GM19025 (cell line): ENCODE data around the gene CHD3.

Experiments used
- ATAC-seq: cut with Tn5 transposase; IDR thresholded peaks from one replicate; pipeline ENCODE4 v1.9.1; 2021; ENCODE audit warnings: mild to moderate bottlenecking, low read depth, moderate library complexity; ENCODE audit not compliant: unreplicated experiment

Gene CHD3

GRCh38 chr17:7893187-7893880, 4.7 kb downstream of the CHD3 start:
- no peak for ATAC-seq

GRCh38 chr17:7894226-7894625, 5.6 kb downstream of the CHD3 start:
- no peak for ATAC-seq

GRCh38 chr17:7894866-7895265, 6.3 kb downstream of the CHD3 start:
- no peak for ATAC-seq

GRCh38 chr17:7897090-7897489, 8.5 kb downstream of the CHD3 start:
- no peak for ATAC-seq

- no peak for ATAC-seq
Measured at GRCh38 chr17:7897773-7898172, 9.2 kb downstream of the CHD3 start.

GRCh38 chr17:7903154-7904103, 14.8 kb downstream of the CHD3 start:
- no peak for ATAC-seq

GRCh38 chr17:7909089-7909488, 20.5 kb downstream of the CHD3 start:
- ATAC-seq = no peak

GRCh38 chr17:7910281-7910680, 21.7 kb downstream of the CHD3 start:
- ATAC-seq = no peak

- no peak for ATAC-seq
Measured at GRCh38 chr17:7910711-7911110, 22.1 kb downstream of the CHD3 start.

- no peak for ATAC-seq
Measured at GRCh38 chr17:7911116-7911515, 22.5 kb downstream of the CHD3 start.

- ATAC-seq = no peak
Measured at GRCh38 chr17:7912927-7913524, 24.4 kb downstream of the CHD3 start.

- no peak for ATAC-seq
Measured at GRCh38 chr17:7915179-7915610, 26.6 kb downstream of the CHD3 start.

- peak; percentile 67 for ATAC-seq
Measured at GRCh38 chr17:7915611-7916384, 27.2 kb downstream of the CHD3 start, which contains the start of gene RNF227. Gene RNF227, minus strand, starts transcription at chr17:7916289. Its CDS starts 94 bp downstream, at chr17:7916195.

GRCh38 chr17:7916385-7916682, 27.7 kb downstream of the CHD3 start:
- ATAC-seq = no peak

GRCh38 chr17:7916808-7917207, 28.2 kb downstream of the CHD3 start:
- ATAC-seq = no peak

GRCh38 chr17:7922269-7922844, 33.8 kb downstream of the CHD3 start:
- no peak for ATAC-seq

- ATAC-seq = no peak
Measured at GRCh38 chr17:7922845-7923628, 34.4 kb downstream of the CHD3 start.

- no peak for ATAC-seq
Measured at GRCh38 chr17:7927596-7927995, 39.0 kb downstream of the CHD3 start.
